A549 (cell line): ENCODE data around the gene CCDC97. TPM values are rescaled to one million over a fixed set of nuclear protein-coding genes. Genes with fewer than 3 reads are reported as not detected.
A peak's percentile ranks its signal among the peaks of the same experiment; 100 is the strongest.

Source experiments
- ATAC-seq, 2 experiments: fragments of 200-7000 bp in 1 of 2; fragments of >200 bp in 1 of 2; cut with Nextera tagmentation in 1 of 2; cut with Tn5 transposase in 1 of 2; 3 replicates each; pipeline versions ENCODE4 v1.8.0 to v1.9.1; 2018 to 2020; ENCODE audit warnings: mild to moderate bottlenecking in 1 of 2, moderate library complexity in 1 of 2
- CTCF ChIA-PET: fragments of 300-600 bp; sonication (Branson Sonifier 250); formaldehyde crosslinking; extraction: SDS; loops from one replicate; lab custom pipeline; 2021; ENCODE audit warnings: antibody characterized with exemption, inconsistent platforms; lab: Yijun Ruan, JAX
- POLR2A ChIA-PET: fragments of 350-600 bp; formaldehyde crosslinking; extraction: SDS; loops from one replicate; lab custom pipeline; 2021; ENCODE audit warnings: antibody characterized with exemption, inconsistent platforms; lab: Yijun Ruan, JAX
- DNase-seq, 2 experiments: peaks; one replicate each; pipeline versions ENCODE4 v3.0.0 to v3.0.0-alpha.2; 2011 to 2016; ENCODE audit warnings: low read depth in 1 of 2, low spot score in 1 of 2
- FAIRE-seq: peaks from 2 replicates; lab custom pipeline; 2011; peaks lifted over from hg19 to GRCh38; lab: Jason Lieb, UNC
- H3K27ac ChIP-seq, 2 experiments: fragments of >200 bp; sonication (Bioruptor Twin); formaldehyde crosslinking; 3 replicates each; pipeline ENCODE4 v1.5.1; 2016 to 2017
- H3K4me1 ChIP-seq: fragments of >200 bp; sonication (Bioruptor Twin); formaldehyde crosslinking; 3 replicates; pipeline ENCODE4 v1.6.1; 2016
- H3K4me2 ChIP-seq: fragments of >200 bp; sonication (Bioruptor Twin); formaldehyde crosslinking; 3 replicates; pipeline ENCODE4 v1.6.1; 2016
- H3K4me3 ChIP-seq: fragments of >200 bp; sonication (Bioruptor Twin); formaldehyde crosslinking; 3 replicates; pipeline ENCODE4 v1.5.1; 2016
- H3K9me3 ChIP-seq: fragments of >200 bp; sonication (Bioruptor Twin); formaldehyde crosslinking; 3 replicates; pipeline ENCODE4 v1.6.1; 2016
- ATOH8 ChIP-seq: fragments of 250-450 bp; sonication (Bioruptor Pico); IDR thresholded peaks from 2 replicates; pipeline ENCODE4 v1.5.0; 2020; ENCODE audit warnings: low read depth, mild to moderate bottlenecking, moderate library complexity
- BCL3 ChIP-seq: fragments of >200 bp; sonication (Bioruptor Twin); formaldehyde crosslinking; IDR thresholded peaks from 3 replicates; pipeline ENCODE4 v1.6.1; 2016
- CEBPB ChIP-seq, 2 experiments: fragments of >200 bp in 1 of 2; sonication (Bioruptor Twin) in 1 of 2; formaldehyde crosslinking in 1 of 2; IDR thresholded peaks; 2 replicates each; pipeline ENCODE4 v1.6.1; 2012 to 2016
- CHD2 ChIP-seq: fragments of 150-350 bp; IDR thresholded peaks from 2 replicates; pipeline ENCODE4 v1.6.1; 2014; ENCODE audit warnings: low read length; ENCODE audit not compliant: partially characterized antibody
- E2F6 ChIP-seq: IDR thresholded peaks from 2 replicates; pipeline ENCODE4 v1.6.1; 2012; ENCODE audit warnings: low read depth, borderline replicate concordance
- EHF ChIP-seq: fragments of 250-450 bp; sonication (Bioruptor Pico); IDR thresholded peaks from 2 replicates; pipeline ENCODE4 v1.5.0; 2020; ENCODE audit warnings: mild to moderate bottlenecking
- FOSL2 ChIP-seq, 2 experiments: fragments of 450-650 bp in 1 of 2; fragments of >200 bp in 1 of 2; sonication (Bioruptor Twin) in 1 of 2; formaldehyde crosslinking; IDR thresholded peaks; 2 replicates each; pipeline versions ENCODE4 v1.5.0 to v1.6.1; 2016 to 2020; ENCODE audit warnings: mild to moderate bottlenecking in 1 of 2, moderate library complexity in 1 of 2
- FOXS1 ChIP-seq: fragments of 250-450 bp; sonication (Bioruptor Pico); IDR thresholded peaks from 2 replicates; pipeline ENCODE4 v1.5.0; 2020; ENCODE audit warnings: mild to moderate bottlenecking, moderate library complexity
- HOXA7 ChIP-seq: fragments of 250-450 bp; sonication (Bioruptor Pico); IDR thresholded peaks from 2 replicates; pipeline ENCODE4 v1.5.0; 2020; ENCODE audit warnings: mild to moderate bottlenecking, moderate library complexity
- HOXB13 ChIP-seq: fragments of 250-450 bp; sonication (Bioruptor Pico); IDR thresholded peaks from 2 replicates; pipeline ENCODE4 v1.5.0; 2020; ENCODE audit warnings: low read depth, mild to moderate bottlenecking, moderate library complexity
- JUN ChIP-seq, 2 experiments: fragments of >200 bp; sonication (Bioruptor Twin); formaldehyde crosslinking; IDR thresholded peaks; 2 replicates in 1 of 2; 3 replicates in 1 of 2; pipeline ENCODE4 v1.6.1; 2016 to 2017
- MAFK ChIP-seq: fragments of 450-650 bp; IDR thresholded peaks from 2 replicates; pipeline ENCODE4 v1.6.1; 2014; ENCODE audit not compliant: partially characterized antibody
- MAX ChIP-seq: IDR thresholded peaks from 2 replicates; pipeline ENCODE4 v1.6.1; 2012
- MYC ChIP-seq: IDR thresholded peaks from 2 replicates; pipeline ENCODE4 v1.6.1; 2012; ENCODE audit warnings: mild to moderate bottlenecking, inconsistent platforms, low read length, improper control_type of control experiment, borderline replicate concordance
- NFE2L2 ChIP-seq: fragments of 150-350 bp; conservative IDR thresholded peaks from 2 replicates; pipeline ENCODE4 v1.6.1; 2014; ENCODE audit warnings: low read length
- PBX3 ChIP-seq: IDR thresholded peaks from 2 replicates; pipeline ENCODE4 v1.6.1; 2012
- POLR2A ChIP-seq: IDR thresholded peaks from 2 replicates; pipeline ENCODE4 v1.6.1; 2012; ENCODE audit warnings: mild to moderate bottlenecking, low read length
- POLR2AphosphoS2 ChIP-seq: conservative IDR thresholded peaks from 2 replicates; pipeline ENCODE4 v1.6.1; 2012; ENCODE audit warnings: low read length, improper control_type of control experiment, inconsistent platforms
- RARB ChIP-seq: fragments of 250-450 bp; sonication (Bioruptor Pico); IDR thresholded peaks from 2 replicates; pipeline ENCODE4 v1.8.0; 2021; ENCODE audit warnings: mild to moderate bottlenecking, moderate library complexity
- RCOR1 ChIP-seq: fragments of 150-350 bp; IDR thresholded peaks from 2 replicates; pipeline ENCODE4 v1.6.1; 2014; ENCODE audit warnings: antibody characterized with exemption, low read length, low read depth
- RFX5 ChIP-seq: fragments of 450-650 bp; IDR thresholded peaks from 2 replicates; pipeline ENCODE4 v1.7.1; 2014; ENCODE audit warnings: antibody characterized with exemption, mild to moderate bottlenecking, moderate library complexity
- SREBF2 ChIP-seq: fragments of 450-650 bp; IDR thresholded peaks from 2 replicates; pipeline ENCODE4 v1.6.1; 2014; ENCODE audit warnings: mild to moderate bottlenecking, moderate library complexity
- TFCP2L1 ChIP-seq: fragments of 250-450 bp; sonication (Bioruptor Pico); IDR thresholded peaks from 2 replicates; pipeline ENCODE4 v1.5.0; 2021; ENCODE audit warnings: mild to moderate bottlenecking
- ZC3H11A ChIP-seq: fragments of 450-650 bp; IDR thresholded peaks from 2 replicates; pipeline ENCODE4 v1.6.1; 2014; ENCODE audit warnings: antibody characterized with exemption, mild to moderate bottlenecking
- ZFP36 ChIP-seq: fragments of 450-650 bp; IDR thresholded peaks from 2 replicates; pipeline ENCODE4 v1.6.1; 2014; ENCODE audit warnings: borderline replicate concordance; ENCODE audit not compliant: partially characterized antibody
- WGBS: methylation state at CpG from one replicate; pipeline ENCODE4 v1.1.6; 2017; ENCODE audit errors: missing lambda C conversion rate; 5-methylcytosine and 5-hydroxymethylcytosine counted together
- polyA plus RNA-seq, 4 experiments: library from polyadenylated mRNA; depleted of rRNA in 3 of 4; stranded (reverse); fragments of >200 nt; fragmentation: RNase III in 1 of 4; extraction: RNeasy Plus Mini Kit Qiagen cat#74134 plus additional on column Dnase treatment in 1 of 4; gene quantifications; 2 replicates in 3 of 4; 3 replicates in 1 of 4; pipeline ENCODE4 v1.2.3, GENCODE V29; 2011 to 2017

The CCDC97 gene
- polyA plus RNA-seq, 2 of the 4 experiments (the other 2 are of a cell fraction): 18.7 to 26.8 TPM

GRCh38 chr19:41324231-41324702, 14.3 kb downstream of the CCDC97 start:
- no peak for TF ChIP-seq RCOR1
- TF ChIP-seq BCL3: 0 out of 3 replicates have a peak, but pooled peaks have one; percentile 37
- no peak for TF ChIP-seq HOXB13 (CRISPR knock-in tag)
- TF ChIP-seq POLR2A: no peak
- TF ChIP-seq TFCP2L1: peak; percentile 69; the same call in 1 of the 2 replicates
- ChIA-PET CTCF (interaction anchor here (0.7 to 18.6 kb wide), 12 partner anchors 14 to 246 kb away, joined by 3 to 295 read pairs (median 4); partner anchors contain the start of genes CCDC97 and TGFB1), POLR2A (interaction anchor here (0.5 to 4.9 kb wide), 4 partner anchors 14 to 241 kb away, joined by 4 to 32 read pairs (median 16); partner anchors contain the start of genes B9D2, CCDC97 and TGFB1)
- ATAC-seq (no peak), DNase-seq (peak in 1 of 2 experiments; percentile 41), FAIRE-seq (peak; percentile 96)
- H3K9me3 ChIP-seq: no peaks in the 10 kb centered on the region
- H3K27ac ChIP-seq: peak overlapping the region; percentile 81 to 91
- peak overlapping the region; percentile 62 for H3K4me2 ChIP-seq
- WGBS: 80% methylated on average over 7 of the region's 7 CpGs
- peaks cover 79% of the 10 kb centered on the region for H3K4me1 ChIP-seq
- no peak overlapping the region for H3K4me3 ChIP-seq

GRCh38 chr19:41324921-41325639, 15.1 kb downstream of the CCDC97 start:
- peak; percentile 79 to 83 for DNase-seq
- 0 out of 2 replicates have a peak, but pooled peaks have one; percentile 22 for TF ChIP-seq MYC
- TF ChIP-seq E2F6: no peak
- 0 out of 2 replicates have a peak, but pooled peaks have one; percentile 35 for TF ChIP-seq MAX
- TF ChIP-seq RARB (CRISPR knock-in tag): no peak
- TF ChIP-seq PBX3: peak; percentile 65; the same call in 1 of the 2 replicates
- no peak for TF ChIP-seq NFE2L2
- peak; percentile 25; the same call in 1 of the 2 replicates for TF ChIP-seq POLR2A
- no peak for TF ChIP-seq MAFK
- TF ChIP-seq FOXS1 (CRISPR knock-in tag): peak; percentile 16; the same call in 1 of the 2 replicates
- no peak; the same call in 1 of the 2 replicates for TF ChIP-seq ZC3H11A
- TF ChIP-seq ATOH8 (CRISPR knock-in tag): 0 out of 2 replicates have a peak, but pooled peaks have one; percentile 41
- no peak for TF ChIP-seq RFX5
- no peak for TF ChIP-seq CHD2
- TF ChIP-seq JUN (IDR thresholded peaks at IDR 0.05): peak in 1 of 2 experiments; percentile 72; a peak in 1 of 5 replicates
- peak; percentile 29 for TF ChIP-seq ZFP36
- TF ChIP-seq EHF (CRISPR knock-in tag): no peak
- TF ChIP-seq CEBPB (IDR thresholded peaks at IDR 0.05): no peak
- TF ChIP-seq HOXA7 (CRISPR knock-in tag): peak; percentile 53; the same call in 1 of the 2 replicates
- TF ChIP-seq FOSL2 (IDR thresholded peaks at IDR 0.05): no peak
- TF ChIP-seq FOSL2 (CRISPR knock-in tag; IDR thresholded peaks at IDR 0.05): peak; percentile 49; the same call in 1 of the 2 replicates
- no peak for TF ChIP-seq SREBF2
- TF ChIP-seq POLR2AphosphoS2: 0 out of 2 replicates have a peak, but pooled peaks have one; percentile 23
- TF ChIP-seq, all 56 proteins: peak for 11
- ATAC-seq (peak; percentile 21 to 53), FAIRE-seq (no peak)
- ChIA-PET POLR2A (interaction anchor here (0.6 to 4.9 kb wide), 4 partner anchors 15 to 85 kb away, joined by 5 to 32 read pairs (median 14); partner anchors contain the start of genes B9D2, CCDC97 and TGFB1), CTCF (interaction anchor here (0.7 to 18.6 kb wide), 10 partner anchors 13 to 245 kb away, joined by 3 to 295 read pairs (median 8); partner anchors contain the start of genes CCDC97 and TGFB1)
- H3K4me1 ChIP-seq: peaks cover 79% of the 10 kb centered on the region
- H3K4me3 ChIP-seq: no peak overlapping the region
- H3K27ac ChIP-seq: peak overlapping the region; percentile 81 to 91
- no peaks in the 10 kb centered on the region for H3K9me3 ChIP-seq
- peak overlapping the region; percentile 62 for H3K4me2 ChIP-seq
- 35% methylated on average over 21 of the region's 23 CpGs for WGBS
